CD14-positive monocyte (primary cell): ENCODE results near the gene FOXN4. TPM values are rescaled to one million over a fixed set of nuclear protein-coding genes. Genes with fewer than 3 reads are reported as not detected.

Experiments
- DNase-seq, 3 donors: peaks; one replicate each; pipeline ENCODE4 v3.0.0-alpha.2; 2011 to 2022
- H2AFZ ChIP-seq: 2 replicates; pipeline ENCODE4 v1.6.0; 2012; ENCODE audit warnings: mild to moderate bottlenecking, low read depth, low read length, inconsistent platforms; ENCODE audit not compliant: insufficient read depth, poor library complexity, severe bottlenecking
- H3K27ac ChIP-seq, 2 donors: 1 replicate in 1 of 2; 2 replicates in 1 of 2; pipeline ENCODE4 v1.5.1; 2012 to 2013; ENCODE audit warnings: low read length in 2 of 2, control low read depth in 1 of 2, inconsistent platforms in 1 of 2, low read depth in 1 of 2, mild to moderate bottlenecking in 1 of 2
- H3K27me3 ChIP-seq, 2 donors: one replicate each; pipeline versions ENCODE4 v1.6.0 to v1.6.1; 2011 to 2013; ENCODE audit warnings: low read length in 2 of 2; ENCODE audit not compliant: control insufficient read depth in 2 of 2, insufficient read depth in 2 of 2
- H3K36me3 ChIP-seq, 2 donors: replicated peaks in 1 of 2; 1 replicate in 1 of 2; 2 replicates in 1 of 2; pipeline versions ENCODE4 v1.5.1 to v1.6.1; 2012 to 2013; ENCODE audit warnings: low read length in 2 of 2, control low read depth in 1 of 2, inconsistent platforms in 1 of 2, mild to moderate bottlenecking in 1 of 2; ENCODE audit not compliant: insufficient read depth in 2 of 2, control insufficient read depth in 1 of 2
- H3K4me1 ChIP-seq, 2 donors: 1 replicate in 1 of 2; 2 replicates in 1 of 2; pipeline versions ENCODE4 v1.5.1 to v1.6.1; 2012 to 2013; ENCODE audit warnings: low read length in 2 of 2, control low read depth in 1 of 2, inconsistent platforms in 1 of 2, mild to moderate bottlenecking in 1 of 2, moderate library complexity in 1 of 2; ENCODE audit not compliant: insufficient read depth in 2 of 2, control insufficient read depth in 1 of 2
- H3K4me2 ChIP-seq: replicated peaks from 2 replicates; pipeline ENCODE3; 2012; ENCODE audit warnings: low read length, moderate library complexity, mild to moderate bottlenecking; ENCODE audit not compliant: poor library complexity, severe bottlenecking; ENCODE audit errors: extremely low read depth
- H3K4me3 ChIP-seq, 3 experiments: fragments of 200-600 bp in 1 of 3; sonication (generic) in 1 of 3; replicated peaks in 1 of 3; 1 replicate in 2 of 3; 2 replicates in 1 of 3; pipeline ENCODE4 v1.5.1; 2011 to 2013; ENCODE audit warnings: low read length in 3 of 3, mild to moderate bottlenecking in 3 of 3, control low read depth in 2 of 3, low read depth in 2 of 3, inconsistent platforms in 1 of 3, moderate library complexity in 1 of 3
- H3K79me2 ChIP-seq: 2 replicates; pipeline ENCODE4 v1.6.0; 2012; ENCODE audit warnings: mild to moderate bottlenecking, control low read depth, inconsistent platforms, low read length, moderate library complexity; ENCODE audit not compliant: insufficient read depth
- H3K9ac ChIP-seq: 2 replicates; pipeline ENCODE4 v1.6.0; 2017; ENCODE audit warnings: low read length, mild to moderate bottlenecking; ENCODE audit not compliant: insufficient read depth, poor library complexity, severe bottlenecking
- H3K9me3 ChIP-seq, 2 donors: replicated peaks in 1 of 2; 1 replicate in 1 of 2; 2 replicates in 1 of 2; pipeline versions ENCODE4 v1.5.1 to v1.6.1; 2012 to 2013; ENCODE audit warnings: low read length in 2 of 2, control low read depth in 1 of 2; ENCODE audit not compliant: control insufficient read depth in 1 of 2, insufficient read depth in 1 of 2
- H4K20me1 ChIP-seq: 2 replicates; pipeline ENCODE4 v1.6.0; 2012; ENCODE audit warnings: mild to moderate bottlenecking, low read length, control low read depth, moderate library complexity; ENCODE audit not compliant: insufficient read depth
- H3K27ac Mint-ChIP-seq, 7 donors: one replicate each; pipeline ENCODE4 v1.8.0; 2020; ENCODE audit warnings: mild to moderate bottlenecking in 7 of 7, mixed read lengths in 7 of 7, moderate library complexity in 6 of 7, inconsistent platforms in 2 of 7
- H3K27me3 Mint-ChIP-seq, 3 donors: one replicate each; pipeline ENCODE4 v1.8.0; 2021 to 2022; ENCODE audit warnings: low read depth in 3 of 3, mild to moderate bottlenecking in 3 of 3, mixed read lengths in 3 of 3, moderate library complexity in 3 of 3, inconsistent platforms in 1 of 3
- H3K36me3 Mint-ChIP-seq, 2 donors: one replicate each; pipeline ENCODE4 v1.8.0; 2020; ENCODE audit warnings: mixed read lengths in 2 of 2, inconsistent platforms in 1 of 2, mild to moderate bottlenecking in 1 of 2
- H3K4me1 Mint-ChIP-seq: one replicate; pipeline ENCODE4 v1.8.0; 2020; ENCODE audit warnings: mild to moderate bottlenecking, mixed read lengths
- H3K4me3 Mint-ChIP-seq, 2 donors: one replicate each; pipeline ENCODE4 v1.8.0; 2020; ENCODE audit warnings: mild to moderate bottlenecking in 2 of 2, mixed read lengths in 2 of 2, moderate library complexity in 1 of 2
- H3K9me3 Mint-ChIP-seq, 7 donors: one replicate each; pipeline ENCODE4 v1.8.0; 2020 to 2022; ENCODE audit warnings: mixed read lengths in 7 of 7, mild to moderate bottlenecking in 6 of 7, moderate library complexity in 6 of 7, inconsistent platforms in 2 of 7
- CTCF ChIP-seq: fragments of 200-600 bp; IDR thresholded peaks from one replicate; pipeline ENCODE4 v1.8.0; 2022; ENCODE audit warnings: antibody characterized with exemption, mild to moderate bottlenecking
- WGBS: methylation state at CpG from one replicate; pipeline ENCODE4 v1.1.5; 2013; ENCODE audit warnings: missing lambda C conversion rate; ENCODE audit not compliant: insufficient coverage; 5-methylcytosine and 5-hydroxymethylcytosine counted together
- intact Hi-C, 2 donors: fragments of 100-400 bp; cut with micrococcal nuclease; formaldehyde crosslinking; loops; one replicate each; pipeline versions ENCODE4 v1.15.0 to v1.15.1; 2023
- polyA plus RNA-seq, 3 donors: library from polyadenylated mRNA; depleted of rRNA in 1 of 3; unstranded in 2 of 3; stranded (reverse) in 1 of 3; fragments of 300-500 nt in 2 of 3; fragments of >200 nt in 1 of 3; fragmentation: Illumina TruSeq in 2 of 3; gene quantifications; 1 replicate in 2 of 3; 2 replicates in 1 of 3; pipeline ENCODE4 v1.2.3, GENCODE V29; 2012 to 2021

FOXN4 gene
- polyA plus RNA-seq, 3 donors: not detected

GRCh38 chr12:109232731-109233130 is 76.4 kb downstream of the FOXN4 start:
- Mint-ChIP-seq H3K4me1 (no peaks in the 10 kb centered on the region), H3K27ac (peak overlapping the region in 1 of 7 donors; percentile 33), H3K4me3 (no peak overlapping the region), H3K36me3 (peaks cover 28 to 35% of the 10 kb centered on the region in 2 donors), H3K27me3 (peaks cover 0 to 1% (median 0%) of the 10 kb centered on the region in 3 donors), H3K9me3 (no peaks in the 10 kb centered on the region)
- no peak overlapping the region for H3K4me3 ChIP-seq
- no peaks in the 10 kb centered on the region for H4K20me1 ChIP-seq
- peaks cover 0 to 10% of the 10 kb centered on the region in 2 donors for H3K36me3 ChIP-seq
- no peak overlapping the region for H3K9ac ChIP-seq
- H3K27me3 ChIP-seq: no peaks in the 10 kb centered on the region
- no peak for TF ChIP-seq CTCF
- no peaks in the 10 kb centered on the region for H3K4me1 ChIP-seq
- no peaks in the 10 kb centered on the region for H3K79me2 ChIP-seq
- H3K4me2 ChIP-seq: no peak overlapping the region
- no CpG with 5 or more reads among the region's 7 CpGs for WGBS
- DNase-seq: no peak
- intact Hi-C loops: no loop called here
- H3K27ac ChIP-seq: no peak overlapping the region
- no peaks in the 10 kb centered on the region for H3K9me3 ChIP-seq
- no peak overlapping the region for H2AFZ ChIP-seq

GRCh38 chr12:109230193-109230592 is 78.9 kb downstream of the FOXN4 start:
- H3K4me3 ChIP-seq: no peak overlapping the region
- intact Hi-C loops: no loop called here
- no peaks in the 10 kb centered on the region for H3K36me3 ChIP-seq
- peak overlapping the region in 1 of 7 donors; percentile 18 for H3K27ac Mint-ChIP-seq
- no peaks in the 10 kb centered on the region for H3K9me3 ChIP-seq
- no peak for TF ChIP-seq CTCF
- no peak overlapping the region for H3K9ac ChIP-seq
- no peak overlapping the region for H3K27ac ChIP-seq
- H3K27me3 ChIP-seq: no peaks in the 10 kb centered on the region
- H3K36me3 Mint-ChIP-seq: peaks cover 21 to 24% of the 10 kb centered on the region in 2 donors
- no CpG with 5 or more reads among the region's 2 CpGs for WGBS
- no peaks in the 10 kb centered on the region for H3K4me1 Mint-ChIP-seq
- H3K4me1 ChIP-seq: no peaks in the 10 kb centered on the region
- no peaks in the 10 kb centered on the region for H4K20me1 ChIP-seq
- H2AFZ ChIP-seq: no peak overlapping the region
- H3K4me2 ChIP-seq: no peak overlapping the region
- peaks cover 0 to 1% (median 0%) of the 10 kb centered on the region in 3 donors for H3K27me3 Mint-ChIP-seq
- no peak for DNase-seq
- H3K79me2 ChIP-seq: no peaks in the 10 kb centered on the region
- H3K9me3 Mint-ChIP-seq: no peaks in the 10 kb centered on the region
- no peak overlapping the region for H3K4me3 Mint-ChIP-seq
